Mesenteric fat pad (tissue), 1 donor: Measurements from ENCODE around the gene GPR89A. TPM values are rescaled to one million over a fixed set of nuclear protein-coding genes. Genes with fewer than 3 reads are reported as not detected.
"Not testable (repeated sequence)": the region's sequence is repeated elsewhere in the genome, so short reads cannot be mapped to it uniquely, and the experiment has no call there.

Experiments
- DNase-seq: peaks from one replicate; pipeline ENCODE4 v3.0.0-alpha.2; 2020; ENCODE audit warnings: low spot score
- total RNA-seq: library from RNA; stranded (reverse); fragmentation: NEBNext Ultra II Directional; extraction: Animal tissue kit (Norgen Biotek cat#: 25700); gene quantifications from one replicate; pipeline ENCODE4 v1.2.1, GENCODE V29; 2021
- donor health status: DM: yes; HTN: yes; CAD: no.

The GPR89A gene
- total RNA-seq, 1 donor from 2014 or later = 13.1 TPM

DNA sequence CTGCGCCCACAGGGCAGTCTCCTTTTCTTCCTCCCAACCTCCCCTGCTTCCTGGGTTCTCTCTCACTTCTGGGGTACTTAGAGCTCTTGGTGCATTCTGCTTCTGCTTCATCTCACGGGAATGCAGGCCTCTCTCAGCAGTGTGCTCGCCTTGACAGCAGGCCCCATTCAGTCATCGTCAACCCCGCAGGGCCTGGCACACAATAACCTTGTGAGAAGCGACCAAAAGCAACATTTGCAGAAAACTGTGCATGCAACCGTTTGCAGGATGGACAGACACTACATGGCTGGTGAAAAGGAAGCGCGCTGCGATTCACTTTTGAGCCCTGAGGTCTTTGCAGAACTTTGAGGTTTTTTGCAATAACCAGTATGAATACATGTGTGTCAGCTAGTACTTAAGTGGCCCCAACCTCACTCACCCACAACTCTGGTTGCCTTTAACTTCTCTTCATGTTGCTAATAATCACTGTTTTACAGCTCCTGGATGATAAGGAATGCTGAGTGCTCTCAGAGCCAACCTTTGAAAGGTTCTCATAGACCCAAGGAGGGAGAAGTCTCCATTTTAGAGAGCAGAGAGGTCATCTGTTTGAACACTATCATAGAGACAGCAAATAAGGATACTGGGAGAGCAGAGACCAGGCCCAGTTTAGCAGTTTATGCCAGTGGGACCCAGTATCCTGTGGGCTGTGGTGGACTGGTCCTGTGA lies 109.0 kb downstream of the GPR89A start:
- DNase-seq = no peak

DNA sequence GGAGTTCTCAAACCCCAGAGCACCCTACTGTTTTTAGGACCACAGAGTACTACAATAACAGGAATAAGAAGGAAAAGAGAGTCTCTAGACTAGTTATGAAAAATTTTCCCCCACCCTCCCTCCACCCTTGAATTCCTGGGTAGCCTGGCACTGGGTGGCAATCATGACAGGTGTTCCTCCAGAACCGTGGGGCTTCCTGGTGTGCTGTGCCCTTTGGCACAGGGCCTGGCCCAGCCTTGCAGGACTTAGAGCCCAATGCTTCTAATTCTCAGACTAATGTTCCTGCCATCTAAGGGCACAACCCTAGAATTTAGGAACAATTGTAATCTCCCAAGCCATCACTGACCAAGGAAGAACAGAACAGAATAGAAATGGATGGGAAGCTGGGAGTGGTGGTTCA lies 110.0 kb downstream of the GPR89A start:
- DNase-seq = no peak

DNA sequence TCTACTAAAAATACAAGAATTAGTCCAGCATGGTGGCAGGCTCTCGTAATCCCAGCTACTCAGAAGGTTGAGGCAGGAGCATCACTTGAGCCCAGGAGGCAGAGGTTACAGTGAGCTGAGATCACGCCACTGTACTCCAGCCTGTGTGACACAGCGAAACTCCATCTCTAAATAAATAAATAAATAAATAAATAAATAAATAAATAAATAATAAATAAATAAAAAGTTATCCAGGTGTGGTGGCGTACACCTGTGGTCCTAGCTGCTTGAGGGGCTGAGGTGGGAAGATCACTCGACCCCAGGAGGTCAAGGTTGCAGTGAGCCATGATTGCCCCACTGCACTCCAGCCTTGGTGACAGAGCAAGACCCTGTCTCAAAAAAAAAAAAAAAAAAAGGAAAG lies 110.7 kb downstream of the GPR89A start:
- DNase-seq = not testable (repeated sequence)

DNA sequence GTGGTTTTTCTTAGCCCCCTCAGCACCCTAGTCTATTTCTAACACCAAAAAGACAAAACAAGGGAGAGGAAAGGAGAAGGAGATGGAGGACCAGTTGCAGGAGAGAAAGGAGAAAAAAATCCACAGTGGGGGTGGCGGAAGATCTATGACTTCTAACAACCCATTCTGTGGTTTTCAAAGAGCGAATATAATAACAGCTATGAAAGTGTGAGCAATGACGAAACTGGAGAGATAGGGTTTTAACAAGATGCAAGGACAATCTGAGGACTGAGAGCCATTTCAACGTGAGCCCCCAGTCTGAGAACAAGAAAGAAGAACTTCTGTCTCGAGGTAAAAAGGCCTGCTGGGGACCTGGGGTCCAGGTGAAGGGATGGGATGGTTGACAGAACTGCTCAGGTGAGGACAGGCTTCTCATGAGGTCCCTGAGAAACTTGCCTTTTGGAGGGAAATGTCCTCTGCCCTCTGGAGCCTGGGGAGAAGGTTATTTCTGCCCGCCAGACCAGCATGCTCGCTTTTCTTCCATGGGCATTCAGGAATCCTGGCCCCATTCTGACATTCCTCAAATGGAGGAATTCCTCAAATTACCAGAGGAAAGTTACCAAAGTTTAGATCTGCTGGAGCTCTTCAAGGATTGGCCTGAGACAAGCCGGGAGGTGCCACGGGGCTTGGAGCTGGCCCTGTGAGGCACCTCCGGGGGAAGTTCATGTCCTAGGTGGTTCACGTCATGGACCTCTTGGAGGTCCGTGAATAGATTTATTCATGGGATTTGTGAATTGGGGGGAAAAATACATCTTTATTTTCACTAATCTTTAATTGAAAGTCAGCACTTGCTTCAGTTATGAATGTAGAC lies 111.7 kb downstream of the GPR89A start, which contains the start of gene CD160:
Gene CD160 (plus strand): TSS at position 270 of the 850 bp plus-strand sequence. CDS start 8,829 bp downstream, outside the sequence.
- no peak for DNase-seq

Other genes with a start within 250 kb of the GPR89A start
- gene NBPF20, start 182.4 kb upstream of the GPR89A start, total RNA-seq = 2.8 TPM
- not detected for gene PDZK1, start 99.4 kb downstream of the GPR89A start, total RNA-seq
- gene CD160, start 111.5 kb downstream of the GPR89A start, total RNA-seq = not detected
- 15.1 TPM for gene RNF115, start 216.1 kb downstream of the GPR89A start, total RNA-seq
- gene POLR3C, start 216.2 kb downstream of the GPR89A start, total RNA-seq = 26.6 TPM
- gene NUDT17, start 237.6 kb downstream of the GPR89A start, total RNA-seq = 2.9 TPM